ENCODE measurements around the gene NAXE.
A peak's percentile ranks its signal among the peaks of the same experiment; 100 is the strongest.
"Not testable (repeated sequence)": the region's sequence is repeated elsewhere in the genome, so short reads cannot be mapped to it uniquely, and the experiment has no call there.

The NAXE gene

DNA sequence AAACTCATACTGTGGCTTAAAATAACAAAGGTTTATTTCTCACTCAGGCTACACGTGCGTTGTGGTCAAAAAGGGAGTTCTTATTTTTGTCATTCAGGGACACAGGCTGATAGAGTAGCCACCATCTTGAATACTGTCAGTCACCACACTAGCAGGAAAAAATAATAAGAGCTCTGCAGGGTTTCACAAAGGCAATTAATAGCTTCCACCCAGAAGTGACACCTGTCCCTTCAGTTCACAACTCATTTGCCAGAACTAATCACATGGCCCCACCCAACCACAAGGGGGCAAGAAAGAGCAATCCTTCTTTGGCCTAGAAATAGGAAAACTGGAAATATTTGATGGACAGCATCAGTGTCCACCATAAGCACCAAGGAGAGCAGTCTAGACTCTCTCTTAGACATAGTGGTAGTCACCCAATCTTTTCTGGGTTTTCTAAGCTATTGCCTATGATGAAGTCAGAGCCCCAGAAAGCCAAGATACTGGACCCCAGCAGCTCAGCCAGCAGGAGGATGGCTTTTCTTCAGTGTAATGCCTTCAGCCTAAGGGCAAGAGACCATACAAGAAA is 35.8 kb downstream of the NAXE start:
- CTCF ChIA-PET: interaction anchor here (0.9 to 17.0 kb wide), 45 partner anchors 7 to 301 kb away, joined by 3 to 305 read pairs (median 5); partner anchors contain the start of genes BCAN, CRABP2, HAPLN2 and ISG20L2
- POLR2A ChIA-PET: no interaction called here
- peak; percentile 55 for DNase-seq (ENCODE audit: extremely low spot score)
- TF ChIP-seq, protein P1, sequence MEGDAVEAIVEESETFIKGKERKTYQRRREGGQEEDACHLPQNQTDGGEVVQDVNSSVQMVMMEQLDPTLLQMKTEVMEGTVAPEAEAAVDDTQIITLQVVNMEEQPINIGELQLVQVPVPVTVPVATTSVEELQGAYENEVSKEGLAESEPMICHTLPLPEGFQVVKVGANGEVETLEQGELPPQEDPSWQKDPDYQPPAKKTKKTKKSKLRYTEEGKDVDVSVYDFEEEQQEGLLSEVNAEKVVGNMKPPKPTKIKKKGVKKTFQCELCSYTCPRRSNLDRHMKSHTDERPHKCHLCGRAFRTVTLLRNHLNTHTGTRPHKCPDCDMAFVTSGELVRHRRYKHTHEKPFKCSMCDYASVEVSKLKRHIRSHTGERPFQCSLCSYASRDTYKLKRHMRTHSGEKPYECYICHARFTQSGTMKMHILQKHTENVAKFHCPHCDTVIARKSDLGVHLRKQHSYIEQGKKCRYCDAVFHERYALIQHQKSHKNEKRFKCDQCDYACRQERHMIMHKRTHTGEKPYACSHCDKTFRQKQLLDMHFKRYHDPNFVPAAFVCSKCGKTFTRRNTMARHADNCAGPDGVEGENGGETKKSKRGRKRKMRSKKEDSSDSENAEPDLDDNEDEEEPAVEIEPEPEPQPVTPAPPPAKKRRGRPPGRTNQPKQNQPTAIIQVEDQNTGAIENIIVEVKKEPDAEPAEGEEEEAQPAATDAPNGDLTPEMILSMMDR (IDR thresholded peaks at IDR 0.05; ENCODE audit: control extremely low read depth, extremely low read depth, low read depth, missing control alignments): peak; percentile 84

DNA sequence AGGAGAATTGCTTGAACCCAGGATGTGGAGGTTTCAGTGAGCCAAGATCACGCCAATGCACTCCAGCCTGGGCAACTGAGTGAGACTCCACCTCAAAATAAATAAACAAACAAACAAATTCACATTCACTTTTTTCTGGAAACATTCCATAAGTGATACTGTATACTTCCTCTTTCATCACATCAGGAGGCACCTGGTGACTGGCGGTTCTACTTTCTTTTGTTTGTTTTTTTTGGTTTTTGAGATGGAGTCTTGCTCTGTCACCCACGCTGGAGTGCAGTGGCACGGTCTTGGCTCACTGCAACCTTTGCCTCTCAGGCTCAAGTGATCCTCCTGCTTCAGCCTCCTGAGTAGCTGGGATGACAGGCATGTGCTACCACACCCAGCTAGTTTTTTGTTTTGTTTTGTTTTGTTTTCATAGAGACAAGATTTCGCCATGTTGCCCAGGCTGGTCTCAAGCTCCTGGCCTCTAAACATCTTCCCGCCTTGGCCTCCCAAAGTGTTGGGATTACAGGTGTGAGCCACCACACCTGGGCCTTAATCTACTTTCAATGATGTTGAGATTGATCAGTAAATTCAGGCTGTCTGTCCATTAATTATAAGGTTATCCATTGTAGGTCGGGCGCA is 38.4 kb downstream of the NAXE start:
- ChIA-PET POLR2A (no interaction called here), CTCF (interaction anchor here (1.0 to 17.0 kb wide), 6 partner anchors 10 to 96 kb away, joined by 3 to 305 read pairs (median 8); partner anchors contain the start of gene HAPLN2)
- DNase-seq (ENCODE audit: extremely low spot score): no peak
- TF ChIP-seq, protein P1 (IDR thresholded peaks at IDR 0.05; ENCODE audit: control extremely low read depth, extremely low read depth, low read depth, missing control alignments): no peak

DNA sequence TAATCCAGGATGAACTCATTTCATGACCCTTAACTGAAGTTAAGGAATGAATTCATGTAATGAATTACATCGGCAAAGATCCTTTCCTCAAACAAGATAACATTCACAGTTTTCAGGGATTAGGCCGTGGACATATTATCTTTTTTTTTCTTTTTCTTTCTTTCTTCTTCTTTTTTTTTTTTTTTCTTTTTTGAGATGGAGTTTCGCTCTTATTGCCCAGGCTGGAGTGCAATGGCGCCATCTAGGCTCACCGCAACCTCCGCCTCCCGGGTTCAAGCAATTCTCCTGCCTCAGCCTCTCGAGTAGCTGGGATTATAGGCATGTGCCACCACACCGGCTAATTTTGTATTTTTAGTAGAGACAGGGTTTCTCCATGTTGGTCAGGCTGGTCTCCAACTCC is 39.6 kb downstream of the NAXE start:
- CTCF ChIA-PET: interaction anchor here (1.5 to 17.0 kb wide), 4 partner anchors 12 to 47 kb away, joined by 3 to 305 read pairs (median 33); no protein-coding TSS in a partner anchor
- POLR2A ChIA-PET; DNase-seq (ENCODE audit: extremely low spot score): not testable (repeated sequence)

DNA sequence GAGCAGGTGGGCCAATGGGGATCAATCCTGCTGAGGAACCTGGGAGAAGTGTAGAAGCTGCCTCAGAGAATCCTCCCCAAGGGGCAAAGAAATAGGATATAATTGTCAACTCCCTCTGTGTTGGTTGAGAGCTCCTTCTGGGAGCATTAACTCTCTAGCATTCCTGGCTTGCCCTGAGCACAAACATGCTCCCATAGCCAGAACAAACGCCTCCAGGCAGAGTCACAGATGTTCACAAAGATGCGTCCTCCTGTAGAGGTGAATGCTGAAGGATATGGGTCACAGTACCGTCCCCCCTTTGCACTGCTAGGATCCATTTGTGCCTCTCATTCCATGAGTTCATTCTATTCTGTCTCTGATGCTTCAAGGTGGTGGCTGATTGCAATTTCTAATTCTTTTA is 40.8 kb downstream of the NAXE start:
- no peak for DNase-seq (ENCODE audit: extremely low spot score)
- ChIA-PET CTCF (interaction anchor here (0.8 to 17.0 kb wide), 4 partner anchors 9 to 57 kb away, joined by 3 to 305 read pairs (median 6); no protein-coding TSS in a partner anchor), POLR2A (no interaction called here)
- TF ChIP-seq, protein P1 (IDR thresholded peaks at IDR 0.05; ENCODE audit: control extremely low read depth, extremely low read depth, low read depth, missing control alignments): no peak

DNA sequence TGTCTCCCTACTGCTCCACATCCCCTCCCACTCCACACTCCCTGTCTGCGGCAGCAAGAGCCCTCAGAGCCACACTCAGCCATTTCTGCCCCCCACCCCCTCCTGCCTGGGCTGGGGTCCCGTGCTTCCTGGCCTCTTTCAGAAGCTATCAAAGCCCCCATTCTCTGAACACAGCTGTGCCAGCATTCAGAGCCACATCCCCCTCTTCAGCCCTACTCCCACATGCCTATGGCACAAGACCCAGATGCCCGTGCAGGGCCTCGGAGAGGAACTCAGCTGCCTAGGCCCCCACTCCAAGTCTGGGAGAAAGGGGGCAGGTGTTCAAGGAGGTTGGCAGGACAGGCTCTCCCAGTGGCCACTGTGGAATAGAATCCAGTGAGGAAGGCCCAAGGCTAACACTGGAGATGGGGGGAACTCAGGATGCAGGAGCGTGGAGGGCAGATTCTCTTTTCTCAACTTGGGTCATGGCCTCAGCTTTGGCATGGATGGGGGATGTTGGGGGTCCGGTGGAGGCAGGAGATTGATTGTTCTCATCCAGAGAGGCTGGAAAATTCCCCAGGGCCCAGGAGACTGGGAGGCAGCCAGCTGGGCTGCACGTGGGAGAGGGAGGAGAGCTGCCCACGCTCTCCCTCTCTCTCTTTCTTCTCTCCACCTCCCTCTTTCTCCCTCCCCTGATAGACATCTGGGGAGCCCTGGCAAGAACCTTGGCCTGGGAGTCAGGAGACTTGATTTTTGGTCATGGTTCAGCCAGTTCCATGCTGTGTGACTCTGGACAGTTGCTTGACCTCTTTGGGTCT is 46.8 kb downstream of the NAXE start:
- CTCF ChIA-PET: interaction anchor here (1.0 to 2.2 kb wide), 8 partner anchors 11 to 253 kb away, joined by 4 to 14 read pairs (median 4); no protein-coding TSS in a partner anchor
- POLR2A ChIA-PET: no interaction called here
- TF ChIP-seq, protein P1 (IDR thresholded peaks at IDR 0.05; ENCODE audit: control extremely low read depth, extremely low read depth, low read depth, missing control alignments): no peak

DNA sequence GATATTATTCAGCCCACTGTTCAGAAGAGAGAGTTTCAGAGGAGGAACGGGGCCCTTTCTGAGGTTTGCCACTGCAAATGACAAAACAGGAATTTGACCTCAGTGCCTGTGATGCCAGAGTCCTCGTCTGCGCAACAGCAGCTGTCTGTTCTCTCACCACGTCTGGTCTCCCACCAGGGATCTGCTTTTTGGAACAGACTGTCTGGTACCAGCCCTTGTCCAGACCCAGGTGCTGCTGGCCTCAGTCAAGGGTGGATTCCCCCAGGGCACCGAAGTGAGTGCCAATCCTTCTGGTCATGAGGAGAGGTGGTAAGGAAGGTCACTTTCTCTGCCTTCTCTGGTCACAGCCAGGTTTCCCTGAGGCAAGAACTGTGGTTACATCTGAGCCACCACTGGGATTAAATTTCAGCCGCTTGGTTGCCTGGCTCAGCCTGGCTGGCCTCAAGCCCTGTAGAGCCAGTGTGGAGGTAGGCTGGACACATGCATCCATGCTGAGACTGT is 48.1 kb downstream of the NAXE start:
- ChIA-PET CTCF (interaction anchor here (0.6 to 5.0 kb wide), 7 partner anchors 12 to 254 kb away, joined by 3 to 22 read pairs (median 4); no protein-coding TSS in a partner anchor), POLR2A (no interaction called here)
- no peak for DNase-seq (ENCODE audit: extremely low spot score)
- TF ChIP-seq, protein P1 (IDR thresholded peaks at IDR 0.05; ENCODE audit: control extremely low read depth, extremely low read depth, low read depth, missing control alignments): no peak

More for the DNA sequence above, 46.8 kb downstream of the NAXE start:
- DNase-seq (ENCODE audit: extremely low spot score): no peak
